ENCODE data around the gene COL4A5.
A peak's percentile ranks its signal among the peaks of the same experiment; 100 is the strongest.
"Not testable (repeated sequence)": the region's sequence is repeated elsewhere in the genome, so short reads cannot be mapped to it uniquely, and the experiment has no call there.

COL4A5 gene

GRCh38 chrX:108426262-108426661 is 13.4 kb upstream of the COL4A5 start:
- Histone ChIP-seq H3K27me3 (ENCODE audit: insufficient read depth, low read length) (no peaks in the 10 kb centered on the region), H3K4me1 (ENCODE audit: insufficient read depth, low read length) (peaks cover 3% of the 10 kb centered on the region), H3K4me3 (ENCODE audit: low read length) (no peak overlapping the region)

GRCh38 chrX:108435261-108435660 is 4.4 kb upstream of the COL4A5 start:
- Histone ChIP-seq H3K27me3 (ENCODE audit: insufficient read depth, low read length) (no peaks in the 10 kb centered on the region), H3K36me3 (ENCODE audit: insufficient read depth, low read length) (no peaks in the 10 kb centered on the region), H2AFZ (ENCODE audit: low read depth, low read length) (no peak overlapping the region), H3K4me1 (ENCODE audit: insufficient read depth, low read length) (no peaks in the 10 kb centered on the region), H3K4me3 (ENCODE audit: low read length) (no peak overlapping the region), H3K9me3 (ENCODE audit: low read length) (no peaks in the 10 kb centered on the region)

More at GRCh38 chrX:108426262-108426661, 13.4 kb upstream of the COL4A5 start:
- Histone ChIP-seq H2AFZ (ENCODE audit: low read depth, low read length) (no peak overlapping the region), H3K9me3 (ENCODE audit: low read length) (no peaks in the 10 kb centered on the region), H3K36me3 (ENCODE audit: insufficient read depth, low read length) (no peaks in the 10 kb centered on the region)

GRCh38 chrX:108437349-108438109 is 2.1 kb upstream of the COL4A5 start:
- Histone ChIP-seq H3K4me1 (ENCODE audit: insufficient read depth, low read length) (no peaks in the 10 kb centered on the region), H3K27me3 (ENCODE audit: insufficient read depth, low read length) (no peaks in the 10 kb centered on the region), H3K4me3 (ENCODE audit: low read length) (peak overlapping the region; percentile 69), H3K9me3 (ENCODE audit: low read length) (no peaks in the 10 kb centered on the region), H3K36me3 (ENCODE audit: insufficient read depth, low read length) (no peaks in the 10 kb centered on the region), H2AFZ (ENCODE audit: low read depth, low read length) (peak overlapping the region; percentile 52)

- H3K4me3 ChIP-seq (ENCODE audit: low read length) = peak within 1 kb of the TSS; percentile 69
- H3K4me1 ChIP-seq (ENCODE audit: insufficient read depth, low read length) = no peaks in the 10 kb centered on the region
- no peaks in the 10 kb centered on the region for H3K36me3 ChIP-seq (ENCODE audit: insufficient read depth, low read length)
- no peaks in the 10 kb centered on the region for H3K27me3 ChIP-seq (ENCODE audit: insufficient read depth, low read length)
- H2AFZ ChIP-seq (ENCODE audit: low read depth, low read length) = peak within 1 kb of the TSS; percentile 80
- no peaks in the 10 kb centered on the region for H3K9me3 ChIP-seq (ENCODE audit: low read length)
Observed at GRCh38 chrX:108438110-108438623, 1.5 kb upstream of the COL4A5 start, which contains the start of gene COL4A6. Gene COL4A6, minus strand, starts transcription at chrX:108438422. Its CDS starts 226 bp downstream, at chrX:108438196.

GRCh38 chrX:108439961-108440696 is 491 bp downstream of the COL4A5 start:
- Histone ChIP-seq H3K27me3 (ENCODE audit: insufficient read depth, low read length) (no peaks in the 10 kb centered on the region), H3K9me3 (ENCODE audit: low read length) (no peaks in the 10 kb centered on the region), H3K4me1 (ENCODE audit: insufficient read depth, low read length) (no peaks in the 10 kb centered on the region), H2AFZ (ENCODE audit: low read depth, low read length) (peak overlapping the region; percentile 80), H3K36me3 (ENCODE audit: insufficient read depth, low read length) (no peaks in the 10 kb centered on the region), H3K4me3 (ENCODE audit: low read length) (peak overlapping the region; percentile 69)

- H3K4me1 ChIP-seq (ENCODE audit: insufficient read depth, low read length) = no peaks in the 10 kb centered on the region
- H3K36me3 ChIP-seq (ENCODE audit: insufficient read depth, low read length) = no peaks in the 10 kb centered on the region
- H3K9me3 ChIP-seq (ENCODE audit: low read length) = no peaks in the 10 kb centered on the region
- H3K4me3 ChIP-seq (ENCODE audit: low read length) = no peak overlapping the region
- H3K27me3 ChIP-seq (ENCODE audit: insufficient read depth, low read length) = no peaks in the 10 kb centered on the region
- H2AFZ ChIP-seq (ENCODE audit: low read depth, low read length) = no peak overlapping the region
Observed at GRCh38 chrX:108442901-108443464, 3.3 kb downstream of the COL4A5 start.

GRCh38 chrX:108447303-108447702 is 7.7 kb downstream of the COL4A5 start:
- Histone ChIP-seq H3K4me1 (ENCODE audit: insufficient read depth, low read length) (no peaks in the 10 kb centered on the region), H3K9me3 (ENCODE audit: low read length) (no peaks in the 10 kb centered on the region), H3K36me3 (ENCODE audit: insufficient read depth, low read length) (no peaks in the 10 kb centered on the region), H3K4me3 (ENCODE audit: low read length) (no peak overlapping the region), H3K27me3 (ENCODE audit: insufficient read depth, low read length) (no peaks in the 10 kb centered on the region), H2AFZ (ENCODE audit: low read depth, low read length) (no peak overlapping the region)

GRCh38 chrX:108453841-108454240 is 14.2 kb downstream of the COL4A5 start:
- no peaks in the 10 kb centered on the region for H3K27me3 ChIP-seq (ENCODE audit: insufficient read depth, low read length)
- H3K9me3 ChIP-seq (ENCODE audit: low read length) = no peaks in the 10 kb centered on the region
- H3K36me3 ChIP-seq (ENCODE audit: insufficient read depth, low read length) = no peaks in the 10 kb centered on the region
- H2AFZ ChIP-seq (ENCODE audit: low read depth, low read length) = no peak overlapping the region
- H3K4me1 ChIP-seq (ENCODE audit: insufficient read depth, low read length) = no peaks in the 10 kb centered on the region
- H3K4me3 ChIP-seq (ENCODE audit: low read length) = no peak overlapping the region

- Histone ChIP-seq H3K9me3 (ENCODE audit: low read length) (no peaks in the 10 kb centered on the region), H3K4me3 (ENCODE audit: low read length) (no peak overlapping the region), H3K36me3 (ENCODE audit: insufficient read depth, low read length) (no peaks in the 10 kb centered on the region), H3K4me1 (ENCODE audit: insufficient read depth, low read length) (no peaks in the 10 kb centered on the region), H2AFZ (ENCODE audit: low read depth, low read length) (no peak overlapping the region), H3K27me3 (ENCODE audit: insufficient read depth, low read length) (no peaks in the 10 kb centered on the region)
Observed at GRCh38 chrX:108456971-108457477, 17.4 kb downstream of the COL4A5 start.

- no peak overlapping the region for H2AFZ ChIP-seq (ENCODE audit: low read depth, low read length)
- H3K27me3 ChIP-seq (ENCODE audit: insufficient read depth, low read length) = no peaks in the 10 kb centered on the region
- no peaks in the 10 kb centered on the region for H3K9me3 ChIP-seq (ENCODE audit: low read length)
- no peaks in the 10 kb centered on the region for H3K4me1 ChIP-seq (ENCODE audit: insufficient read depth, low read length)
- no peak overlapping the region for H3K4me3 ChIP-seq (ENCODE audit: low read length)
- no peaks in the 10 kb centered on the region for H3K36me3 ChIP-seq (ENCODE audit: insufficient read depth, low read length)
Observed at GRCh38 chrX:108464604-108465003, 25.0 kb downstream of the COL4A5 start.

GRCh38 chrX:108468486-108468885 is 28.8 kb downstream of the COL4A5 start:
- no peaks in the 10 kb centered on the region for H3K36me3 ChIP-seq (ENCODE audit: insufficient read depth, low read length)
- no peaks in the 10 kb centered on the region for H3K4me1 ChIP-seq (ENCODE audit: insufficient read depth, low read length)
- no peaks in the 10 kb centered on the region for H3K27me3 ChIP-seq (ENCODE audit: insufficient read depth, low read length)
- H3K9me3 ChIP-seq (ENCODE audit: low read length) = no peaks in the 10 kb centered on the region
- H3K4me3 ChIP-seq (ENCODE audit: low read length) = no peak overlapping the region
- H2AFZ ChIP-seq (ENCODE audit: low read depth, low read length) = no peak overlapping the region

- Histone ChIP-seq H3K4me3 (ENCODE audit: low read length) (no peak overlapping the region), H3K36me3 (ENCODE audit: insufficient read depth, low read length) (no peaks in the 10 kb centered on the region), H2AFZ (ENCODE audit: low read depth, low read length) (no peak overlapping the region), H3K4me1 (ENCODE audit: insufficient read depth, low read length) (no peaks in the 10 kb centered on the region), H3K27me3 (ENCODE audit: insufficient read depth, low read length) (no peaks in the 10 kb centered on the region), H3K9me3 (ENCODE audit: low read length) (no peaks in the 10 kb centered on the region)
Observed at GRCh38 chrX:108473979-108474378, 34.3 kb downstream of the COL4A5 start.

GRCh38 chrX:108481528-108481927 is 41.9 kb downstream of the COL4A5 start:
- not testable (repeated sequence) for H3K36me3 ChIP-seq (ENCODE audit: insufficient read depth, low read length); H3K4me3 ChIP-seq (ENCODE audit: low read length); H3K4me1 ChIP-seq (ENCODE audit: insufficient read depth, low read length); H3K27me3 ChIP-seq (ENCODE audit: insufficient read depth, low read length); H2AFZ ChIP-seq (ENCODE audit: low read depth, low read length); H3K9me3 ChIP-seq (ENCODE audit: low read length)
